ENCODE data around the gene TMEM225B. TPM values are rescaled to one million over a fixed set of nuclear protein-coding genes. Genes with fewer than 3 reads are reported as not detected.

TMEM225B gene
- total and polyA plus RNA-seq, 5 donors from 2014 or later = 0.67 to 2.3 (median 1.1) TPM

DNA sequence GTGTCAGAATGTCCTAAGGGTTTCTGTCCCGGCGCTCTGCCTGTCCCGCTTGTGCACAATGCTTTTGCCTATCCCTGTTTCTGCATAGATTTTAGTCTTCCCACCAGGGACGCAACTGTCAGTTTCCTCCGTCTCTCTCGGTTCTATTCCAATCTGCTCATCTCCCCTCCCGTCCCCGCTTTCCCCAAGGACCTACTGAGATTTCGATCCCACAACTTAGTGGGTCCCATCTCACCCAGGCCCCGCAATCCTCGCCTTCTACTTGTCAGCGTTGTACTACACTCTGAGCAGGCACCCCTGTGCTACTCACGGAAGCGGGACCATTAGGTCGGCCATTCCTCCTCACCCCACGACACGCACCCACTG, 40.1 kb upstream of the TMEM225B start:
- peak overlapping the region; percentile 99 for H3K27ac Mint-ChIP-seq
- peak overlapping the region; percentile 92 to 100 (median 96) for H3K4me3 Mint-ChIP-seq
- Histone ChIP-seq H3K27me3 (ENCODE audit: control insufficient read depth, insufficient read depth, low read length) (no peaks in the 10 kb centered on the region), H3K9me3 (ENCODE audit: control insufficient read depth in 2 of 2, low read length in 2 of 2) (no peaks in the 10 kb centered on the region), H3K36me3 (ENCODE audit: control insufficient read depth, insufficient read depth, low read length) (peaks cover 42% of the 10 kb centered on the region), H3K4me3 (ENCODE audit: low read depth, low read length) (peak overlapping the region; percentile 98), H3K4me1 (ENCODE audit: control insufficient read depth, insufficient read depth, low read length, poor library complexity, severe bottlenecking) (peaks cover 47% of the 10 kb centered on the region), H3K27ac (ENCODE audit: insufficient read depth, low read length, poor library complexity, severe bottlenecking) (peak overlapping the region; percentile 95)
- H3K4me1 Mint-ChIP-seq = peaks cover 12 to 68% (median 46%) of the 10 kb centered on the region in 4 donors
- peaks cover 40% of the 10 kb centered on the region for H3K36me3 Mint-ChIP-seq
- peak; percentile 59 to 61 for ATAC-seq (ENCODE audit: low read depth in 2 of 2)
- peaks cover 0 to 2% (median 0%) of the 10 kb centered on the region in 7 donors for H3K9me3 Mint-ChIP-seq
- H3K27me3 Mint-ChIP-seq = peaks cover 8% of the 10 kb centered on the region
- no peak for DNase-seq

- H3K4me1 ChIP-seq (ENCODE audit: control insufficient read depth, insufficient read depth, low read length, poor library complexity, severe bottlenecking) = peaks cover 47% of the 10 kb centered on the region
- H3K4me3 ChIP-seq (ENCODE audit: low read depth, low read length) = peak within 1 kb of the TSS; percentile 98
- peaks cover 0 to 2% (median 0%) of the 10 kb centered on the region in 7 donors for H3K9me3 Mint-ChIP-seq
- peaks cover 12 to 65% (median 47%) of the 10 kb centered on the region in 4 donors for H3K4me1 Mint-ChIP-seq
- H3K27me3 ChIP-seq (ENCODE audit: control insufficient read depth, insufficient read depth, low read length) = no peaks in the 10 kb centered on the region
- DNase-seq (peak; percentile 91 to 96 (median 95)), ATAC-seq (ENCODE audit: low read depth in 2 of 2) (peak; percentile 85 to 86)
- H3K9me3 ChIP-seq (ENCODE audit: control insufficient read depth in 2 of 2, low read length in 2 of 2) = no peaks in the 10 kb centered on the region
- H3K27me3 Mint-ChIP-seq = peaks cover 8% of the 10 kb centered on the region
- H3K27ac ChIP-seq (ENCODE audit: insufficient read depth, low read length, poor library complexity, severe bottlenecking) = peak within 1 kb of the TSS; percentile 95
- H3K4me3 Mint-ChIP-seq = peak within 1 kb of the TSS; percentile 92 to 100 (median 96)
- peaks cover 46% of the 10 kb centered on the region for H3K36me3 ChIP-seq (ENCODE audit: control insufficient read depth, insufficient read depth, low read length)
- peak within 1 kb of the TSS; percentile 99 for H3K27ac Mint-ChIP-seq
- peaks cover 38% of the 10 kb centered on the region for H3K36me3 Mint-ChIP-seq
These were observed 39.5 kb upstream of the TMEM225B start, which contains the start of gene ZNF655 for GRCh38 chr7:99558306-99559174. Gene ZNF655 (plus strand): TSS chr7:99558642. CDS start chr7:99560560, 1,918 bp downstream.

DNA sequence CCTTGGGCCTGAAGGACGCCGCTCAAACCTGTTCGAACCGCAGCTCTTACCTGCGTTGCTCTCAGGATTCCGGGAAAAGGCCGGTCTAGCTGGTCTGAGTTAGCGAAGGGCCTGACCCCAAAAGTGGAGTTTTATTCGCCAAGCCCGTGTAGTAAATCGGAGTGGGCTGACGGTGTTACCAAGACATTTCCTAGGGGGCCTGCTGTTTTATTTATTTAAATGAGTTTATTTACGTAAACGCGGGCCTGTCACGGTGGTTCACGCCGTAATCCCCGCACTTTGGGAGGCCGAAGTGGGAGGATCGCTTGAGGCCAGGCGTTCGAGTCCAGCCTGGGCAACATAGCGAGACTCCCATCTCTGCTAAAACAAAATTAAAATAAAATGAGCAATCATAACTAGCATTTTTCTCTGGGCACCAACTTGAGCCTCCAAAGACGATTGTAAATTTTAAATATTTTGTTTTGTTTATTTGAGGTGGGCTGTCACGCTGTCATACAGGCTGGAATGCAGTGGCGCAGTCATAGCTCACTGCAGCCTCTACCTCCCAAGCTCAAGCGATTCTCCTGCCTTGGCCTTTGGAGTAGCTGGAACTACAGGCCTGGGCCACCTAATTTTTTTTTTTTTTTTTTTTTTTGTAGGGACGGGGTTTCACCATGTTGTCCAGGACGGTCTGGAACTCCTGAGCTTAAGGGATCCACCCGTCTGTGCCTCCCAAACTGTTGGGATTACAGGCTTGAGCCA, 38.7 kb upstream of the TMEM225B start:
- Mint-ChIP-seq H3K9me3 (peaks cover 0 to 2% (median 0%) of the 10 kb centered on the region in 7 donors), H3K27ac (peak overlapping the region; percentile 99), H3K4me1 (peaks cover 16 to 69% (median 51%) of the 10 kb centered on the region in 4 donors), H3K4me3 (peak overlapping the region; percentile 92 to 100 (median 96)), H3K36me3 (peaks cover 46% of the 10 kb centered on the region), H3K27me3 (peaks cover 8% of the 10 kb centered on the region)
- Histone ChIP-seq H3K36me3 (ENCODE audit: control insufficient read depth, insufficient read depth, low read length) (peaks cover 54% of the 10 kb centered on the region), H3K4me3 (ENCODE audit: low read depth, low read length) (peak overlapping the region; percentile 77), H3K27me3 (ENCODE audit: control insufficient read depth, insufficient read depth, low read length) (no peaks in the 10 kb centered on the region), H3K4me1 (ENCODE audit: control insufficient read depth, insufficient read depth, low read length, poor library complexity, severe bottlenecking) (peaks cover 47% of the 10 kb centered on the region), H3K9me3 (ENCODE audit: control insufficient read depth in 2 of 2, low read length in 2 of 2) (no peaks in the 10 kb centered on the region), H3K27ac (ENCODE audit: insufficient read depth, low read length, poor library complexity, severe bottlenecking) (peak overlapping the region; percentile 95)
- no peak for ATAC-seq (ENCODE audit: low read depth in 2 of 2)
- no peak for DNase-seq

DNA sequence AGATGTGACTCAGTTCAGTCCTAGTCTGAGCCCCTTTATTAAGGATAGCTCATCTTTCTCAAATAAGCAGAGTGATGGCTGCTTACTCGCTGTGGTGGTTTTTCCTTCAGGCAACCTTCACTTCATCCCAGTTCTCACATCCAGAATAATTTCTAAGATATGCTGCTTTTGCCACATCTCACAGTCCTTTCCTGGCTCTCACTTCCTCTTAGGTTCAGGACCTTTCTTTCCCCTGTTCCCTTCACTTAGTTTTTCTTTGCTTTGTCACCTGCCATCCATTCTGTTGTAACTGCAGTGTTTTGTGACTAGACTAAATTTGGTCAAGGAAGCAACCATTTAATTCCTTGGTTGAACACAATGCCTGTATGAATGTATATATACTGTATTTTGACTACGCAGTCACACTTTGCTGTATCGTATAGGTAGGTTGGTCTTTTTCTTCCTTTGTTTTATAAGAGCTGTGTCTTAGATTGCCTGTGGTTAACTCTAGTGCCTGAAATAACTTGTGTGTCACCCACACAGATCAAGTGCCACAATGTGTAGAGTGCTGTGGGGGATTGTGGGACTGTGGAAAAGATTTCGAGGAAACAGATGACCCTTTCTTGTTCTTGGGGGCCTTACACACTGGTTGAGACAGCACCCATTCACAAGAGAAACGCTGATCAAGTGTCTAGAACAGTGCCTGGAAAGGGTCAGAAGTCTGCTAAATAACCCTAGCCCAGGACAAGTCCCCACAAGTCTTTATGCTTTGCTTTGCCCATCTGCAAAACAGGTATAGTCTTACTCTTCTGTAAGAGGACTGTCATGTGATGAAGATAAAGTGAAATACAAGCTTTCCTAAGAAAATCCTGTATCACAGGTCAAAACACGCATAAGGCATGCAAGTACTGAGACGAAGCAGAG, 37.0 kb upstream of the TMEM225B start:
- peak overlapping the region; percentile 92 to 100 (median 96) for H3K4me3 Mint-ChIP-seq
- Histone ChIP-seq H3K4me1 (ENCODE audit: control insufficient read depth, insufficient read depth, low read length, poor library complexity, severe bottlenecking) (peaks cover 42% of the 10 kb centered on the region), H3K4me3 (ENCODE audit: low read depth, low read length) (no peak overlapping the region), H3K27me3 (ENCODE audit: control insufficient read depth, insufficient read depth, low read length) (no peaks in the 10 kb centered on the region), H3K9me3 (ENCODE audit: control insufficient read depth in 2 of 2, low read length in 2 of 2) (no peaks in the 10 kb centered on the region), H3K27ac (ENCODE audit: insufficient read depth, low read length, poor library complexity, severe bottlenecking) (peak overlapping the region; percentile 37), H3K36me3 (ENCODE audit: control insufficient read depth, insufficient read depth, low read length) (peaks cover 55% of the 10 kb centered on the region)
- peaks cover 8% of the 10 kb centered on the region for H3K27me3 Mint-ChIP-seq
- ATAC-seq (ENCODE audit: low read depth in 2 of 2) (no peak), DNase-seq (no peak)
- H3K4me1 Mint-ChIP-seq = peaks cover 18 to 69% (median 50%) of the 10 kb centered on the region in 4 donors
- peaks cover 40% of the 10 kb centered on the region for H3K36me3 Mint-ChIP-seq
- peak overlapping the region; percentile 83 to 99 (median 97) for H3K27ac Mint-ChIP-seq
- H3K9me3 Mint-ChIP-seq = peaks cover 0 to 2% (median 0%) of the 10 kb centered on the region in 7 donors

DNA sequence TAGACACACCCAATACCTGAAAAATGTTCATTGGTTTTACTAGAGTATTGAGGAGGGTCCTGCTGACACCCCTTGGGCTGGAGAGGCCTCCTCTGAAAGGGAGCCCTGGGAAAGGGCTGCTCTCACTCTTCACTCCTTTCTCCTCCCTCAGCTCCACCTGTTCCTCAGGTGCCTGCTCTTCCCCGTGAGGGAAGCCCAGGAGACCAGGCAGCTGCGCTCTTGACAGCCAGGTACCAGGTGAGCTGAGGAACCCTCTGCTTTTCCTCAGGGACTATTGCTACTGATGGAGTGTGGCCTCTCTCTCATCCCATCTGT, 36.4 kb upstream of the TMEM225B start:
- H3K27me3 ChIP-seq (ENCODE audit: control insufficient read depth, insufficient read depth, low read length) = no peaks in the 10 kb centered on the region
- peaks cover 58% of the 10 kb centered on the region for H3K36me3 ChIP-seq (ENCODE audit: control insufficient read depth, insufficient read depth, low read length)
- DNase-seq (no peak), ATAC-seq (ENCODE audit: low read depth in 2 of 2) (no peak)
- Mint-ChIP-seq H3K27ac (peak overlapping the region in 1 of 3 donors; percentile 97), H3K9me3 (peaks cover 0 to 2% (median 0%) of the 10 kb centered on the region in 7 donors), H3K36me3 (peaks cover 39% of the 10 kb centered on the region), H3K4me1 (peaks cover 18 to 63% (median 50%) of the 10 kb centered on the region in 4 donors), H3K4me3 (peak overlapping the region in 1 of 4 donors; percentile 60), H3K27me3 (peaks cover 8% of the 10 kb centered on the region)
- no peaks in the 10 kb centered on the region for H3K9me3 ChIP-seq (ENCODE audit: control insufficient read depth in 2 of 2, low read length in 2 of 2)
- peaks cover 36% of the 10 kb centered on the region for H3K4me1 ChIP-seq (ENCODE audit: control insufficient read depth, insufficient read depth, low read length, poor library complexity, severe bottlenecking)
- no peak overlapping the region for H3K4me3 ChIP-seq (ENCODE audit: low read depth, low read length)
- H3K27ac ChIP-seq (ENCODE audit: insufficient read depth, low read length, poor library complexity, severe bottlenecking) = no peak overlapping the region

GRCh38 chr7:99562114-99562784, 35.8 kb upstream of the TMEM225B start:
- H3K27ac Mint-ChIP-seq = peak overlapping the region in 2 of 3 donors; percentile 84 to 93
- H3K4me3 Mint-ChIP-seq = peak overlapping the region in 2 of 4 donors; percentile 48 to 60

More at GRCh38 chr7:99562114-99562784, 35.8 kb upstream of the TMEM225B start:
- H3K9me3 ChIP-seq (ENCODE audit: control insufficient read depth in 2 of 2, low read length in 2 of 2) = no peaks in the 10 kb centered on the region
- peaks cover 18 to 57% (median 46%) of the 10 kb centered on the region in 4 donors for H3K4me1 Mint-ChIP-seq
- H3K4me3 ChIP-seq (ENCODE audit: low read depth, low read length) = no peak overlapping the region
- no peak for DNase-seq
- H3K36me3 Mint-ChIP-seq = peaks cover 39% of the 10 kb centered on the region
- H3K4me1 ChIP-seq (ENCODE audit: control insufficient read depth, insufficient read depth, low read length, poor library complexity, severe bottlenecking) = peaks cover 30% of the 10 kb centered on the region
- H3K27me3 ChIP-seq (ENCODE audit: control insufficient read depth, insufficient read depth, low read length) = no peaks in the 10 kb centered on the region
- peaks cover 8% of the 10 kb centered on the region for H3K27me3 Mint-ChIP-seq
- H3K27ac ChIP-seq (ENCODE audit: insufficient read depth, low read length, poor library complexity, severe bottlenecking) = no peak overlapping the region
- peaks cover 0 to 2% (median 0%) of the 10 kb centered on the region in 7 donors for H3K9me3 Mint-ChIP-seq
- no peak for ATAC-seq (ENCODE audit: low read depth in 2 of 2)
- H3K36me3 ChIP-seq (ENCODE audit: control insufficient read depth, insufficient read depth, low read length) = peaks cover 58% of the 10 kb centered on the region
